Psoas muscle (tissue), 8 donors: ENCODE results near the gene HSBP1L1. TPM values are rescaled to one million over a fixed set of nuclear protein-coding genes. Genes with fewer than 3 reads are reported as not detected.

Experiments
- ATAC-seq, 4 donors: fragments of 200-7000 bp; cut with Tn5 transposase; one replicate each; pipeline ENCODE4 v1.9.1; 2020; ENCODE audit warnings: moderate library complexity in 3 of 4, mild to moderate bottlenecking in 2 of 4
- DNase-seq, 2 donors: peaks; one replicate each; pipeline ENCODE4 v3.0.0-alpha.2; 2020
- H3K27ac ChIP-seq: fragments of 200-600 bp; one replicate; pipeline ENCODE4 v1.8.0; 2022
- H3K27me3 ChIP-seq, 3 donors: fragments of 200-600 bp in 1 of 3; one replicate each; pipeline versions ENCODE4 v1.6.1 to v1.8.0; 2013 to 2022; ENCODE audit warnings: low read length in 2 of 3, mild to moderate bottlenecking in 2 of 3, moderate library complexity in 1 of 3; ENCODE audit not compliant: insufficient read depth in 3 of 3
- H3K36me3 ChIP-seq, 2 donors: fragments of 200-600 bp in 1 of 2; one replicate each; pipeline versions ENCODE4 v1.6.1 to v1.8.0; 2013 to 2022; ENCODE audit warnings: low read depth in 1 of 2, mild to moderate bottlenecking in 1 of 2, moderate library complexity in 1 of 2; ENCODE audit not compliant: insufficient read depth in 1 of 2
- H3K4me1 ChIP-seq: fragments of 200-600 bp; one replicate; pipeline ENCODE4 v1.8.0; 2022
- H3K4me3 ChIP-seq: fragments of 200-600 bp; one replicate; pipeline ENCODE4 v1.8.0; 2022; ENCODE audit warnings: mild to moderate bottlenecking
- H3K9me3 ChIP-seq: fragments of 200-600 bp; one replicate; pipeline ENCODE4 v1.8.0; 2022
- CTCF ChIP-seq: fragments of 200-600 bp; IDR thresholded peaks from one replicate; pipeline ENCODE4 v1.8.0; 2022; ENCODE audit warnings: antibody characterized with exemption
- WGBS, 3 donors: extraction: QIAGEN DNeasy Blood & Tissue Kit; methylation state at CpG; one replicate each; pipeline versions ENCODE4 v1.1.6 to v1.1.7; 2013; 5-methylcytosine and 5-hydroxymethylcytosine counted together
- intact Hi-C, 2 donors: fragments of 100-400 bp; cut with DNase I; formaldehyde crosslinking; loops; one replicate each; pipeline versions ENCODE4 v1.11.0 to v1.14.2; 2022
- polyA plus RNA-seq, 3 donors: library from polyadenylated mRNA; stranded (reverse); fragments of 200-250 nt; gene quantifications; one replicate each; pipeline ENCODE4 v1.2.3, GENCODE V29; 2013
- total RNA-seq, 4 donors: library from RNA; stranded (reverse); fragmentation: NEBNext Ultra II Directional in 2 of 4; extraction: Animal tissue kit (Norgen Biotek cat#: 25700) in 2 of 4; gene quantifications; one replicate each; pipeline versions ENCODE4 v1.2.1 to v1.2.4, GENCODE V29; 2021 to 2023
- donor health status: healthy with polysubstance abuse.
- donor health status: DM: no; HTN: no; CAD: no; lungs with moderate emphysema.
- donor health status: Bipolar disorder and iron deficiency.
- donor health status: healthy.
- donor health status: DM: yes; HTN: yes; CAD: no.
- donor health status: DM: no; HTN: no; CAD: no.
- donor health status: DM: no; HTN: no; CAD: no.
- donor health status: DM: yes; HTN: yes; CAD: no.

Gene HSBP1L1
- total and polyA plus RNA-seq, 7 donors = 2.5 to 11.9 (median 8.7) TPM

DNA sequence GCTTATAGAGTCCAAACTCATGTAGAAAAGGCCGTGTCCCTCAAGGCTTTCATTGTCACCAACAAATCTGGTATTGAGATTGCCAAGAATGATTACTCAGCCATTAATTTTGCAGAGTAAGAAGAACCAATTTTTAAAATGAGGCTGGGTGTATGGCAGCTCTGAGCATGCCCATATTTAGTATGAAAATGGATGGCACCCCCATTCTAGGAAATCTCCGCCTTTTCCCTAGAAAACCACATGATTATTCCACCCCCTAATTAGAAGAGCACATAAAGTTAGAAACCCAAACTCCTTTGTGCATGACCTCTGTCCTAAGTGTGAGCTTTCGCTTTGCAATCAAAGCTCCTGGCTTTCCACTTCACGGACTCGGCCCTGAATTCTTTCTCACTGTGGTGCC, 38.0 kb downstream of the HSBP1L1 start:
- ATAC-seq (no peak), DNase-seq (no peak)
- Histone ChIP-seq H3K36me3 (no peaks in the 10 kb centered on the region), H3K9me3 (no peaks in the 10 kb centered on the region), H3K4me1 (no peaks in the 10 kb centered on the region), H3K27me3 (no peaks in the 10 kb centered on the region), H3K4me3 (no peak overlapping the region), H3K27ac (no peak overlapping the region)
- no peak for TF ChIP-seq CTCF
- intact Hi-C loops = no loop called here
- 88 to 95% (median 91%) methylated on average over 5 of the region's 5 CpGs for WGBS, 3 donors

- peaks cover 4% of the 10 kb centered on the region for H3K9me3 ChIP-seq
- no peak overlapping the region for H3K27ac ChIP-seq
- ATAC-seq (no peak), DNase-seq (no peak)
- H3K27me3 ChIP-seq = no peaks in the 10 kb centered on the region
- WGBS, 3 donors = 81 to 85% (median 83%) methylated on average over 12 of the region's 12 CpGs
- no peak for TF ChIP-seq CTCF
- intact Hi-C loops = no loop called here
- H3K36me3 ChIP-seq = no peaks in the 10 kb centered on the region
- no peak overlapping the region for H3K4me3 ChIP-seq
- no peaks in the 10 kb centered on the region for H3K4me1 ChIP-seq
These were observed 40.3 kb downstream of the HSBP1L1 start for GRCh38 chr18:80004600-80005342.

GRCh38 chr18:80006724-80007123, 42.3 kb downstream of the HSBP1L1 start:
- H3K27me3 ChIP-seq = no peaks in the 10 kb centered on the region
- WGBS, 3 donors = 71 to 88% (median 82%) methylated on average over 7 of the region's 7 CpGs
- H3K9me3 ChIP-seq = peaks cover 13% of the 10 kb centered on the region
- no peaks in the 10 kb centered on the region for H3K36me3 ChIP-seq
- no peak for DNase-seq
- no peak for TF ChIP-seq CTCF
- no peak for ATAC-seq
- H3K4me3 ChIP-seq = no peak overlapping the region
- H3K27ac ChIP-seq = no peak overlapping the region
- H3K4me1 ChIP-seq = no peaks in the 10 kb centered on the region
- intact Hi-C loops = no loop called here

- WGBS, 3 donors = 65 to 77% (median 74%) methylated on average over 16 of the region's 16 CpGs
- intact Hi-C loops = no loop called here
- peaks cover 42% of the 10 kb centered on the region for H3K9me3 ChIP-seq
- H3K27ac ChIP-seq = no peak overlapping the region
- H3K4me3 ChIP-seq = no peak overlapping the region
- no peaks in the 10 kb centered on the region for H3K4me1 ChIP-seq
- DNase-seq (peak; percentile 76 to 79), ATAC-seq (peak; percentile 97 to 99 (median 98))
- no peaks in the 10 kb centered on the region for H3K36me3 ChIP-seq
- no peaks in the 10 kb centered on the region for H3K27me3 ChIP-seq
- no peak for TF ChIP-seq CTCF
These were observed 45.5 kb downstream of the HSBP1L1 start for GRCh38 chr18:80009661-80010550.
